Measurements from ENCODE around the gene GPR84. TPM values are rescaled to one million over a fixed set of nuclear protein-coding genes. Genes with fewer than 3 reads are reported as not detected.

GPR84 gene
- polyA plus RNA-seq, 12 donors, result 0.08 to 0.59 (median 0.20) TPM; not detected in 5

- DNase-seq, result no peak
Measured at GRCh38 chr12:54392485-54393206, 28.4 kb upstream of the GPR84 start.

- no peak for DNase-seq
Measured at GRCh38 chr12:54390668-54391551, 26.6 kb upstream of the GPR84 start.

- DNase-seq, result no peak
Measured at GRCh38 chr12:54390176-54390667, 25.9 kb upstream of the GPR84 start.

- DNase-seq, result no peak
Measured at GRCh38 chr12:54389607-54390175, 25.4 kb upstream of the GPR84 start.

GRCh38 chr12:54389134-54389508 lies 24.8 kb upstream of the GPR84 start:
- DNase-seq, result no peak

GRCh38 chr12:54388237-54389133 lies 24.2 kb upstream of the GPR84 start:
- DNase-seq, result no peak

- DNase-seq, result no peak
Measured at GRCh38 chr12:54387114-54387467, 22.8 kb upstream of the GPR84 start.

- DNase-seq, result no peak
Measured at GRCh38 chr12:54386403-54387113, 22.3 kb upstream of the GPR84 start.

GRCh38 chr12:54385251-54385914 lies 21.1 kb upstream of the GPR84 start:
- no peak for DNase-seq

- no peak for DNase-seq
Measured at GRCh38 chr12:54384591-54385041, 20.3 kb upstream of the GPR84 start, which contains the start of gene ZNF385A. TSS of gene ZNF385A (minus strand) at chr12:54384733. CDS start at chr12:54384514, 219 bp downstream.

GRCh38 chr12:54383041-54383609 lies 18.8 kb upstream of the GPR84 start:
- DNase-seq, result no peak

GRCh38 chr12:54381136-54381535 lies 16.9 kb upstream of the GPR84 start:
- no peak for DNase-seq

GRCh38 chr12:54379398-54380201 lies 15.3 kb upstream of the GPR84 start:
- peak; percentile 89 for DNase-seq

- no peak for DNase-seq
Measured at GRCh38 chr12:54378796-54379397, 14.6 kb upstream of the GPR84 start.

GRCh38 chr12:54377797-54378515 lies 13.7 kb upstream of the GPR84 start:
- DNase-seq, result no peak

GRCh38 chr12:54377007-54377406 lies 12.7 kb upstream of the GPR84 start:
- no peak for DNase-seq

- no peak for DNase-seq
Measured at GRCh38 chr12:54376596-54376995, 12.3 kb upstream of the GPR84 start.

GRCh38 chr12:54375259-54375579 lies 10.9 kb upstream of the GPR84 start:
- DNase-seq, result no peak

All from muscle of arm (tissue), 12 donors.